Keratinocyte (primary cell): ENCODE measurements around the gene CHRM4. TPM values are rescaled to one million over a fixed set of nuclear protein-coding genes. Genes with fewer than 3 reads are reported as not detected.

Experiments used
- DNase-seq: peaks from one replicate; pipeline ENCODE4 v3.0.0-alpha.2; 2011; ENCODE audit warnings: low read depth, missing footprints, low spot score
- FAIRE-seq: peaks from 2 replicates; lab custom pipeline; 2011; peaks lifted over from hg19 to GRCh38; lab: Jason Lieb, UNC
- H2AFZ ChIP-seq: 2 replicates; pipeline ENCODE4 v1.6.0; 2012; ENCODE audit warnings: low read length, control low read depth, inconsistent platforms; ENCODE audit not compliant: control insufficient read depth
- H3K27ac ChIP-seq: 2 replicates; pipeline ENCODE4 v1.5.1; 2011; ENCODE audit warnings: low read length; ENCODE audit not compliant: control insufficient read depth, insufficient read depth
- H3K27me3 ChIP-seq: 3 replicates; pipeline ENCODE4 v1.6.0; 2011; ENCODE audit warnings: low read length; ENCODE audit not compliant: control insufficient read depth, insufficient read depth; ENCODE audit errors: extremely low read depth
- H3K36me3 ChIP-seq, 2 experiments: 2 replicates in 1 of 2; 3 replicates in 1 of 2; pipeline ENCODE4 v1.5.1; 2011; ENCODE audit warnings: low read length in 2 of 2, mild to moderate bottlenecking in 1 of 2; ENCODE audit not compliant: control insufficient read depth in 2 of 2, insufficient read depth in 2 of 2; ENCODE audit errors: extremely low read depth in 1 of 2
- H3K4me1 ChIP-seq: 3 replicates; pipeline ENCODE4 v1.5.1; 2011; ENCODE audit warnings: low read length; ENCODE audit not compliant: control insufficient read depth, insufficient read depth; ENCODE audit errors: extremely low read depth
- H3K4me2 ChIP-seq: 3 replicates; pipeline ENCODE4 v1.6.0; 2011; ENCODE audit warnings: low read depth, low read length; ENCODE audit not compliant: control insufficient read depth, insufficient read depth; ENCODE audit errors: extremely low read depth
- H3K4me3 ChIP-seq, 3 experiments: fragments of 200-600 bp in 1 of 3; sonication (generic) in 1 of 3; 2 replicates in 2 of 3; 3 replicates in 1 of 3; pipeline ENCODE4 v1.5.1; 2011 to 2016; ENCODE audit warnings: low read length in 3 of 3, mild to moderate bottlenecking in 3 of 3, control low read depth in 2 of 3, inconsistent platforms in 1 of 3, low read depth in 1 of 3, mixed read lengths in 1 of 3, mixed run types in 1 of 3, moderate library complexity in 1 of 3; ENCODE audit not compliant: control insufficient read depth in 2 of 3, insufficient read depth in 2 of 3; ENCODE audit errors: extremely low read depth in 1 of 3
- H3K79me2 ChIP-seq: 2 replicates; pipeline ENCODE4 v1.6.0; 2012; ENCODE audit warnings: low read length; ENCODE audit not compliant: control insufficient read depth, insufficient read depth
- H3K9ac ChIP-seq: 3 replicates; pipeline ENCODE4 v1.6.0; 2011; ENCODE audit warnings: low read length; ENCODE audit not compliant: control insufficient read depth, insufficient read depth; ENCODE audit errors: extremely low read depth
- H3K9me1 ChIP-seq: 3 replicates; pipeline ENCODE4 v1.6.0; 2011; ENCODE audit warnings: low read length; ENCODE audit not compliant: control insufficient read depth, insufficient read depth; ENCODE audit errors: extremely low read depth
- H3K9me3 ChIP-seq: 2 replicates; pipeline ENCODE4 v1.5.1; 2012; ENCODE audit warnings: low read depth, low read length; ENCODE audit not compliant: control insufficient read depth
- H4K20me1 ChIP-seq: 3 replicates; pipeline ENCODE4 v1.6.0; 2011; ENCODE audit warnings: low read length; ENCODE audit not compliant: control insufficient read depth, insufficient read depth; ENCODE audit errors: extremely low read depth
- CTCF ChIP-seq, 3 experiments: IDR thresholded peaks in 1 of 3; conservative IDR thresholded peaks in 1 of 3; optimal IDR thresholded peaks in 1 of 3; 2 replicates in 2 of 3; 3 replicates in 1 of 3; pipeline versions ENCODE3 to v1.5.1; 2011; ENCODE audit warnings: low read length in 3 of 3, mild to moderate bottlenecking in 3 of 3, moderate library complexity in 2 of 3, control low read depth in 1 of 3, inconsistent platforms in 1 of 3; ENCODE audit not compliant: insufficient read depth in 2 of 3; ENCODE audit errors: extremely low read depth in 1 of 3
- EZH2 ChIP-seq: IDR thresholded peaks from one replicate; pipeline ENCODE4 v1.6.1; 2012; ENCODE audit warnings: inconsistent platforms, mild to moderate bottlenecking, low read length, moderate library complexity
- dilution Hi-C: fragments of 300-500 bp; cut with MboI; formaldehyde crosslinking; loops from one replicate; pipeline ENCODE4 v1.7.0; 2020; ENCODE audit warnings: low sequenced_read_pairs; ENCODE audit not compliant: extremely low pct_ligation_motif_present
- polyA plus RNA-seq, 5 experiments: library from polyadenylated mRNA; depleted of rRNA in 3 of 5; stranded (reverse) in 3 of 5; stranded (forward) in 1 of 5; unstranded in 1 of 5; fragments of >200 nt; gene quantifications; 1 replicate in 1 of 5; 2 replicates in 3 of 5; 3 replicates in 1 of 5; pipeline versions ENCODE4 v1.2.1 to v1.2.3, GENCODE V29; 2011 to 2012; ENCODE audit warnings: missing spikeins in 2 of 5, low read depth in 1 of 5, low replicate concordance in 1 of 5

The CHRM4 gene
- polyA plus RNA-seq, 1 donor (not counting 4 experiments of a cell fraction or from before 2014, with no cell fraction given) = not detected

GRCh38 chr11:46413760-46414465 is 22.3 kb upstream of the CHRM4 start:
- FAIRE-seq = no peak
- Histone ChIP-seq H3K27me3 (no peaks in the 10 kb centered on the region), H3K36me3 (peaks cover 12 to 29% of the 10 kb centered on the region in 2 experiments), H3K9ac (no peak overlapping the region), H3K4me1 (no peaks in the 10 kb centered on the region), H3K9me1 (no peaks in the 10 kb centered on the region), H3K79me2 (no peaks in the 10 kb centered on the region), H3K4me2 (no peak overlapping the region), H3K4me3 (no peak overlapping the region), H2AFZ (no peak overlapping the region), H4K20me1 (no peaks in the 10 kb centered on the region), H3K27ac (no peak overlapping the region), H3K9me3 (no peaks in the 10 kb centered on the region)
- dilution Hi-C loops = no loop called here
- TF ChIP-seq CTCF (optimal IDR thresholded peaks at IDR 0.05 in 1 of 3, IDR thresholded peaks at IDR 0.05 in 1 of 3, conservative IDR thresholded peaks at IDR 0.05 in 1 of 3; ENCODE audit: extremely low read depth in 1 of 3, insufficient read depth in 2 of 3, low read length in 3 of 3) (no peak), EZH2 (no peak)
- no peak for DNase-seq

GRCh38 chr11:46410021-46410420 is 18.4 kb upstream of the CHRM4 start:
- H3K4me1 ChIP-seq = no peaks in the 10 kb centered on the region
- H3K9ac ChIP-seq = no peak overlapping the region
- H3K9me3 ChIP-seq = no peaks in the 10 kb centered on the region
- H2AFZ ChIP-seq = no peak overlapping the region
- H3K27ac ChIP-seq = no peak overlapping the region
- no peaks in the 10 kb centered on the region for H3K9me1 ChIP-seq
- TF ChIP-seq EZH2 (no peak), CTCF (optimal IDR thresholded peaks at IDR 0.05 in 1 of 3, IDR thresholded peaks at IDR 0.05 in 1 of 3, conservative IDR thresholded peaks at IDR 0.05 in 1 of 3; ENCODE audit: extremely low read depth in 1 of 3, insufficient read depth in 2 of 3, low read length in 3 of 3) (peak in 2 of 3 experiments; percentile 2 to 40)
- H3K36me3 ChIP-seq = peaks cover 9 to 36% of the 10 kb centered on the region in 2 experiments
- dilution Hi-C loops = no loop called here
- no peak overlapping the region for H3K4me3 ChIP-seq
- no peaks in the 10 kb centered on the region for H3K27me3 ChIP-seq
- DNase-seq (no peak), FAIRE-seq (no peak)
- H3K79me2 ChIP-seq = no peaks in the 10 kb centered on the region
- no peak overlapping the region for H3K4me2 ChIP-seq
- no peaks in the 10 kb centered on the region for H4K20me1 ChIP-seq
